H1 (cell line): ENCODE results near the gene CFAP91. TPM values are rescaled to one million over a fixed set of nuclear protein-coding genes. Genes with fewer than 3 reads are reported as not detected.

Source experiments
- CTCF ChIA-PET: fragments of 300-600 bp; sonication (Branson Sonifier 250); formaldehyde crosslinking; loops from one replicate; lab custom pipeline; 2021; ENCODE audit not compliant: partially characterized antibody; lab: Charles Lee
- POLR2A ChIA-PET: fragments of 300-600 bp; sonication (Branson Sonifier 250); formaldehyde crosslinking; loops from one replicate; lab custom pipeline; 2021; ENCODE audit warnings: inconsistent platforms; ENCODE audit not compliant: partially characterized antibody; lab: Charles Lee
- DNase-seq, 2 experiments: peaks; one replicate each; pipeline versions ENCODE4 v3.0.0 to v3.0.0-alpha.2; 2010 to 2022; ENCODE audit warnings: low spot score in 2 of 2, low read depth in 1 of 2, mixed read lengths in 1 of 2
- FAIRE-seq: peaks from 2 replicates; lab custom pipeline; 2011; peaks lifted over from hg19 to GRCh38; lab: Jason Lieb, UNC
- H2AFZ ChIP-seq: 2 replicates; pipeline ENCODE4 v1.8.1; 2012; ENCODE audit warnings: low read length, inconsistent platforms
- H2AK5ac ChIP-seq: 2 replicates; pipeline ENCODE4 v1.6.1; 2013; ENCODE audit warnings: low read depth, low read length
- H2BK120ac ChIP-seq: replicated peaks from 2 replicates; pipeline ENCODE3; 2013; ENCODE audit warnings: low read depth, low read length, inconsistent platforms
- H2BK12ac ChIP-seq: 2 replicates; pipeline ENCODE4 v1.6.1; 2013; ENCODE audit warnings: low read depth, low read length
- H2BK15ac ChIP-seq: 2 replicates; pipeline ENCODE4 v1.6.1; 2013; ENCODE audit warnings: low read length
- H2BK20ac ChIP-seq: 2 replicates; pipeline ENCODE4 v1.6.1; 2013; ENCODE audit warnings: low read length
- H2BK5ac ChIP-seq: 2 replicates; pipeline ENCODE4 v1.6.1; 2013; ENCODE audit warnings: low read depth, low read length
- H3K14ac ChIP-seq: 2 replicates; pipeline ENCODE4 v1.6.1; 2013; ENCODE audit warnings: inconsistent platforms; ENCODE audit not compliant: insufficient read length
- H3K18ac ChIP-seq: 2 replicates; pipeline ENCODE4 v1.6.1; 2013; ENCODE audit warnings: low read length; ENCODE audit errors: extremely low read depth
- H3K23ac ChIP-seq: 2 replicates; pipeline ENCODE4 v1.6.1; 2013; ENCODE audit warnings: inconsistent platforms; ENCODE audit not compliant: insufficient read length
- H3K23me2 ChIP-seq: 2 replicates; pipeline ENCODE4 v1.6.1; 2013; ENCODE audit warnings: low read depth, low read length
- H3K27ac ChIP-seq: 2 replicates; pipeline ENCODE4 v1.6.1; 2011; ENCODE audit warnings: low read depth, low read length, inconsistent platforms
- H3K27me3 ChIP-seq, 4 experiments: replicated peaks in 1 of 4; 1 replicate in 1 of 4; 2 replicates in 3 of 4; pipeline versions ENCODE4 v1.6.1 to v1.8.1; 2011 to 2013; ENCODE audit warnings: low read length in 3 of 4, mild to moderate bottlenecking in 3 of 4, inconsistent platforms in 2 of 4, mixed read lengths in 2 of 4, moderate library complexity in 1 of 4; ENCODE audit not compliant: control insufficient read depth in 3 of 4, insufficient read depth in 3 of 4; ENCODE audit errors: extremely low read depth in 1 of 4
- H3K36me3 ChIP-seq, 4 experiments: 2 replicates each; pipeline versions ENCODE4 v1.6.1 to v1.8.1; 2011 to 2013; ENCODE audit warnings: mild to moderate bottlenecking in 4 of 4, low read length in 3 of 4, moderate library complexity in 2 of 4, control low read depth in 1 of 4, inconsistent platforms in 1 of 4; ENCODE audit not compliant: insufficient read depth in 4 of 4, control insufficient read depth in 2 of 4
- H3K4ac ChIP-seq: replicated peaks from 2 replicates; pipeline ENCODE3; 2013; ENCODE audit warnings: low read length, low read depth, mixed read lengths, inconsistent platforms; ENCODE audit not compliant: insufficient read length
- H3K4me1 ChIP-seq, 4 experiments: replicated peaks in 1 of 4; 1 replicate in 1 of 4; 2 replicates in 3 of 4; pipeline versions ENCODE4 v1.6.1 to v1.8.1; 2011 to 2013; ENCODE audit warnings: low read length in 3 of 4, inconsistent platforms in 2 of 4, mixed read lengths in 1 of 4; ENCODE audit not compliant: insufficient read depth in 4 of 4, control insufficient read depth in 3 of 4
- H3K4me2 ChIP-seq, 2 experiments: 2 replicates each; pipeline versions ENCODE4 v1.6.1 to v1.8.1; 2011 to 2013; ENCODE audit warnings: low read depth in 2 of 2, low read length in 2 of 2, control low read depth in 1 of 2, inconsistent platforms in 1 of 2, mild to moderate bottlenecking in 1 of 2; ENCODE audit not compliant: insufficient read depth in 1 of 2
- H3K4me3 ChIP-seq, 4 experiments: fragments of 200-600, 300-600 bp in 1 of 4; sonication (generic), shearing (Covaris generic), sonication (Bioruptor Twin) in 1 of 4; 2 replicates each; pipeline versions ENCODE4 v1.5.1 to v1.8.1; 2011 to 2016; ENCODE audit warnings: low read length in 4 of 4, low read depth in 3 of 4, control low read depth in 2 of 4, inconsistent platforms in 2 of 4, mild to moderate bottlenecking in 2 of 4, mixed read lengths in 1 of 4, moderate library complexity in 1 of 4; ENCODE audit not compliant: insufficient read depth in 2 of 4; ENCODE audit errors: extremely low read depth in 1 of 4
- H3K56ac ChIP-seq: replicated peaks from 2 replicates; pipeline ENCODE3; 2013; ENCODE audit warnings: low read depth, mild to moderate bottlenecking, mixed read lengths, low read length, inconsistent platforms; ENCODE audit not compliant: insufficient read length
- H3K79me1 ChIP-seq: 2 replicates; pipeline ENCODE4 v1.6.1; 2013; ENCODE audit warnings: low read depth, low read length, control low read depth
- H3K79me2 ChIP-seq, 2 experiments: 2 replicates each; pipeline versions ENCODE4 v1.6.1 to v1.8.1; 2012 to 2013; ENCODE audit warnings: low read length in 2 of 2, mild to moderate bottlenecking in 2 of 2, inconsistent platforms in 1 of 2; ENCODE audit not compliant: insufficient read depth in 2 of 2, control insufficient read depth in 1 of 2
- H3K9ac ChIP-seq, 4 experiments: replicated peaks in 1 of 4; 1 replicate in 1 of 4; 2 replicates in 3 of 4; pipeline versions ENCODE4 v1.6.1 to v1.8.1; 2011 to 2013; ENCODE audit warnings: low read depth in 3 of 4, low read length in 3 of 4, control low read depth in 2 of 4, mild to moderate bottlenecking in 2 of 4, moderate library complexity in 2 of 4, inconsistent platforms in 1 of 4; ENCODE audit errors: extremely low read depth in 1 of 4
- H3K9me3 ChIP-seq, 2 experiments: 2 replicates each; pipeline versions ENCODE4 v1.6.1 to v1.8.1; 2012 to 2013; ENCODE audit warnings: mild to moderate bottlenecking in 2 of 2, moderate library complexity in 2 of 2, control low read depth in 1 of 2, inconsistent platforms in 1 of 2, low read depth in 1 of 2, low read length in 1 of 2, mixed read lengths in 1 of 2; ENCODE audit not compliant: insufficient read depth in 2 of 2
- H4K20me1 ChIP-seq, 2 experiments: replicated peaks in 1 of 2; 2 replicates each; pipeline versions ENCODE3 to v1.8.1; 2011 to 2013; ENCODE audit warnings: inconsistent platforms in 2 of 2, low read length in 2 of 2, mild to moderate bottlenecking in 1 of 2; ENCODE audit not compliant: insufficient read depth in 2 of 2, control insufficient read depth in 1 of 2
- H4K5ac ChIP-seq: 2 replicates; pipeline ENCODE4 v1.6.1; 2013; ENCODE audit warnings: low read length, low read depth, mixed read lengths, inconsistent platforms; ENCODE audit not compliant: insufficient read length
- H4K8ac ChIP-seq: 2 replicates; pipeline ENCODE4 v1.8.0; 2013; ENCODE audit warnings: mild to moderate bottlenecking, moderate library complexity, low read length, inconsistent platforms; ENCODE audit not compliant: insufficient read depth; ENCODE audit errors: extremely low read depth
- H4K91ac ChIP-seq: replicated peaks from 2 replicates; pipeline ENCODE3; 2013; ENCODE audit warnings: low read length, mixed read lengths, inconsistent platforms; ENCODE audit not compliant: insufficient read length
- CBX8 ChIP-seq: fragments of 300-800, 300-1000 bp; sonication (generic); IDR thresholded peaks from 2 replicates; pipeline ENCODE4 v1.7.1; 2016; ENCODE audit warnings: low read depth, low read length, borderline replicate concordance
- KDM1A ChIP-seq: fragments of 200-600, 300-600 bp; sonication (generic); IDR thresholded peaks from 2 replicates; pipeline ENCODE4 v1.7.1; 2016; ENCODE audit warnings: mild to moderate bottlenecking, low read length, borderline replicate concordance
- KDM5A ChIP-seq: fragments of 200-600 bp; IDR thresholded peaks from 2 replicates; pipeline ENCODE4 v1.7.1; 2012; ENCODE audit warnings: mild to moderate bottlenecking, low read length, inconsistent platforms, mixed read lengths
- RBBP5 ChIP-seq: IDR thresholded peaks from 2 replicates; pipeline ENCODE4 v1.7.1; 2012; ENCODE audit warnings: low read depth, mild to moderate bottlenecking, inconsistent platforms, low read length, moderate library complexity, borderline replicate concordance
- SP4 ChIP-seq: IDR thresholded peaks from 2 replicates; pipeline ENCODE4 v1.6.1; 2012; ENCODE audit warnings: low read length, inconsistent platforms
- TAF1 ChIP-seq: IDR thresholded peaks from 2 replicates; pipeline ENCODE4 v1.6.1; 2011; ENCODE audit warnings: mild to moderate bottlenecking, low read depth, low read length
- TCF12 ChIP-seq: IDR thresholded peaks from 2 replicates; pipeline ENCODE4 v1.6.1; 2011; ENCODE audit warnings: low read depth, mild to moderate bottlenecking, low read length
- WGBS, 2 experiments: shearing (Covaris generic) in 1 of 2; methylation state at CpG; one replicate each; pipeline versions ENCODE4 v1.1.6 to v1.1.7; 2013 to 2015; ENCODE audit warnings: low lambda C conversion rate in 2 of 2, mixed read lengths in 2 of 2, inconsistent platforms in 1 of 2, low coverage in 1 of 2, missing lambda C conversion rate in 1 of 2; ENCODE audit not compliant: insufficient replicate concordance in 2 of 2, insufficient coverage in 1 of 2, insufficient read length in 1 of 2; ENCODE audit errors: extremely low coverage in 1 of 2, missing lambda C conversion rate in 1 of 2; 5-methylcytosine and 5-hydroxymethylcytosine counted together
- long read RNA-seq, 2 experiments: library from RNA in 1 of 2; library from capped mRNA in 1 of 2; stranded (forward); transcript quantifications; one replicate each; pipeline ENCODE4 v2.0.0, GENCODE V29; 2021; ENCODE audit warnings: inconsistent platforms in 1 of 2
- polyA minus RNA-seq, 3 experiments: library from RNA; depleted of rRNA, polyadenylated mRNA; stranded (reverse); fragments of >200 nt; gene quantifications; 1 replicate in 2 of 3; 2 replicates in 1 of 3; pipeline ENCODE4 v1.2.3, GENCODE V29; 2011
- polyA plus RNA-seq, 7 experiments: library from polyadenylated mRNA; depleted of rRNA in 3 of 7; stranded (reverse) in 5 of 7; unstranded in 2 of 7; fragments of >200 nt in 5 of 7; fragments of 200-250 nt in 2 of 7; gene quantifications; 1 replicate in 5 of 7; 2 replicates in 1 of 7; 4 replicates in 1 of 7; pipeline versions ENCODE4 v1.2.1 to v1.2.3, GENCODE V29; 2011 to 2013; ENCODE audit warnings: missing spikeins in 2 of 7, mixed read lengths in 2 of 7
- total RNA-seq: library from RNA; stranded (reverse); fragmentation: NEBNext Ultra II Directional; extraction: Animal tissue kit (Norgen Biotek cat#: 25700); gene quantifications from 2 replicates; pipeline ENCODE4 v1.2.1, GENCODE V29; 2021

Gene CFAP91
- total RNA-seq (3.8 and 5.4 TPM in 2 replicates), polyA plus RNA-seq (2011; rRNA removed) (4.7 and 7.4 TPM in 2 replicates), polyA minus RNA-seq (2011; rRNA and poly(A)+ RNA removed) (6.2 and 17.0 TPM in 2 replicates)
- polyA plus RNA-seq (2011; cell fraction: cytosol; rRNA removed) = 5.5 TPM
- polyA plus RNA-seq (2011; cell fraction: nucleus; rRNA removed) = 13.6 TPM
- 5.3 to 5.9 TPM (median 5.6 TPM) in 4 replicates for polyA plus RNA-seq (2012, experiment 1 of 2)
- 0.60 TPM for polyA plus RNA-seq (2012, experiment 2 of 2)
- polyA plus RNA-seq (2013, experiment 1 of 2) = 3.3 TPM
- 2.4 TPM for polyA plus RNA-seq (2013, experiment 2 of 2)
- 3.2 TPM for polyA minus RNA-seq (2011; cell fraction: cytosol; rRNA and poly(A)+ RNA removed)
- 14.1 TPM for polyA minus RNA-seq (2011; cell fraction: nucleus; rRNA and poly(A)+ RNA removed)
- long read RNA-seq, experiment 1, partial matches to known transcripts = 0 of 1 reads
- long read RNA-seq, experiment 1, other reads (novel, unspliced or antisense) = 1 of 1 reads
- long read RNA-seq, experiment 2, full-length matches to known transcripts = 3 of 3 reads
- long read RNA-seq, experiment 2, partial matches to known transcripts = 0 of 3 reads
- long read RNA-seq, experiment 2, other reads (novel, unspliced or antisense) = 0 of 3 reads

- Histone ChIP-seq H3K27ac (no peak within 1 kb of the TSS), H3K23ac (no peak within 1 kb of the TSS), H2BK20ac (no peak within 1 kb of the TSS), H3K36me3 (no peaks in the 10 kb centered on the region), H3K4me1 (peaks cover 0 to 3% (median 1%) of the 10 kb centered on the region in 4 experiments; a peak in 3 of 7 replicates), H4K91ac (no peak within 1 kb of the TSS), H3K79me2 (no peaks in the 10 kb centered on the region), H3K56ac (no peak within 1 kb of the TSS), H2AK5ac (no peak within 1 kb of the TSS), H3K4me2 (peak within 1 kb of the TSS; percentile 76 to 91), H3K79me1 (no peaks in the 10 kb centered on the region), H2BK15ac (no peak within 1 kb of the TSS), H3K14ac (no peak within 1 kb of the TSS), H3K4ac (no peak within 1 kb of the TSS), H3K23me2 (peaks cover 3% of the 10 kb centered on the region; the same call in 1 of the 2 replicates), H2AFZ (peak within 1 kb of the TSS; percentile 60), H3K9me3 (0 out of 4 replicates have a peak, but pooled peaks cover 0 to 1% of the 10 kb centered on the region in 2 experiments), H2BK5ac (peak within 1 kb of the TSS; percentile 77; the same call in 1 of the 2 replicates), H4K5ac (peak within 1 kb of the TSS; percentile 23), H3K27me3 (peaks cover 0 to 5% (median 0%) of the 10 kb centered on the region in 4 experiments; a peak in 2 of 7 replicates), H2BK12ac (peak within 1 kb of the TSS; percentile 60; the same call in 1 of the 2 replicates), H3K4me3 (peak within 1 kb of the TSS; percentile 58 to 77 (median 70)), H4K8ac (peak within 1 kb of the TSS; percentile 75; the same call in 1 of the 2 replicates), H3K18ac (peak within 1 kb of the TSS; percentile 53; the same call in 1 of the 2 replicates), H4K20me1 (no peaks in the 10 kb centered on the region), H2BK120ac (no peak within 1 kb of the TSS), H3K9ac (peak within 1 kb of the TSS in 2 of 4 experiments; percentile 8 to 14; a peak in 3 of 7 replicates)
- FAIRE-seq (no peak), DNase-seq (peak; percentile 87 to 99)
- ChIA-PET CTCF (interaction anchor here (0.9 to 2.4 kb wide), 2 partner anchors 7 to 12 kb away, joined by 3 to 15 read pairs; no protein-coding TSS in a partner anchor), POLR2A (interaction anchor here (0.6 to 1.3 kb wide), 2 partner anchors 13 to 116 kb away, joined by 3 read pairs; no protein-coding TSS in a partner anchor)
- 5% methylated on average over 36 of the region's 59 CpGs; no CpG with 5 or more reads in 1 of the 2 experiments for WGBS, 2 experiments
- TF ChIP-seq KDM5A (no peak), SP4 (peak; percentile 32; the same call in 1 of the 2 replicates), TCF12 (no peak), TAF1 (no peak), RBBP5 (peak; percentile 91), CBX8 (no peak), KDM1A (no peak; the same call in 1 of the 2 replicates)
These were observed at the start of gene CFAP91 for GRCh38 chr3:119702530-119703527. Gene CFAP91, plus strand, starts transcription at chr3:119703022. Its CDS starts 77 bp downstream, at chr3:119703099.
